ENCODE measurements around the gene TTC7B.

TTC7B gene

DNA sequence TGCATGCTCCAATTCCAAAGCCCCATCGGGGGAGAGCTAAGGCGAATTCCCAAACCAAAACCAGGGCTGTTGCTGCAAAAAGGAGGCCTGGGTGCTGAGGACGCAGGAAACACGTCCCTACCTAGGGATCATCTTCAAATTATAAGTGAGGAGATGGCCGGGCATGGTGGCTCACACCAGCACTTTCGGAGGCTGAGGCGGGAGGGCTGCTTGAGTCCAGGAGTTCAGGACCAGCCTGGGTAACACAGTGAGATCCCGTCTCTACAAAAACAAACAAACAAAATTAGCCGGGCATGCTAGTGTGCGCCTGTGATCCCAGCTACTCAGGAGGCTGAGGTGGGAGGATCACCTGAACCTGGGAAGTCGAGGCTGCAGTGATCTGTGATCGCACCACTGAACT, 276.2 kb downstream of the TTC7B start:
- WGBS (ENCODE audit: extremely low coverage, insufficient coverage, insufficient read length): no CpG with 5 or more reads among the region's 12 CpGs
- H3K79me2 ChIP-seq (ENCODE audit: control insufficient read depth, insufficient read depth, low read length, poor library complexity): no peaks in the 10 kb centered on the region
- H2BK12ac ChIP-seq (ENCODE audit: low read length): no peak overlapping the region
- no peaks in the 10 kb centered on the region for H3K79me1 ChIP-seq (ENCODE audit: low read length)
- H3K4me3 ChIP-seq (ENCODE audit: low read depth, low read length): peak overlapping the region; percentile 1
- peaks cover 9 to 22% of the 10 kb centered on the region in 2 experiments for H3K36me3 ChIP-seq (ENCODE audit: control insufficient read depth in 1 of 2, insufficient read depth in 2 of 2, low read length in 2 of 2)
- H2AFZ ChIP-seq (ENCODE audit: insufficient read depth, low read length, poor library complexity): no peak overlapping the region
- no peak overlapping the region for H4K12ac ChIP-seq (ENCODE audit: low read depth, low read length)
- no peak overlapping the region for H2AK5ac ChIP-seq (ENCODE audit: low read length)
- H3K9me3 ChIP-seq (ENCODE audit: insufficient read depth, low read depth, low read length): peaks cover 2% of the 10 kb centered on the region
- H2BK5ac ChIP-seq (ENCODE audit: low read depth, low read length, poor library complexity): no peak overlapping the region
- no peak overlapping the region for H4K91ac ChIP-seq (ENCODE audit: low read depth, low read length)
- no peak overlapping the region for H3K4me2 ChIP-seq (ENCODE audit: low read length)
- H3K23ac ChIP-seq (ENCODE audit: low read length): no peak overlapping the region
- H3K27me3 ChIP-seq (ENCODE audit: insufficient read depth, low read length): no peaks in the 10 kb centered on the region
- no peak overlapping the region for H2BK120ac ChIP-seq (ENCODE audit: insufficient read depth, low read length, poor library complexity)
- H3K18ac ChIP-seq (ENCODE audit: low read length): no peak overlapping the region
- no peak overlapping the region for H3K4ac ChIP-seq (ENCODE audit: low read depth, low read length)
- DNase-seq: no peak
- H3K4me1 ChIP-seq (ENCODE audit: control insufficient read depth in 1 of 2, insufficient read depth in 2 of 2, low read length in 2 of 2): no peaks in the 10 kb centered on the region
- no peak overlapping the region for H3K27ac ChIP-seq (ENCODE audit: low read depth, low read length)
- no peak overlapping the region for H3K9ac ChIP-seq (ENCODE audit: low read length)
- no peak overlapping the region for H3K14ac ChIP-seq (ENCODE audit: low read length)
- no peak overlapping the region for H4K8ac ChIP-seq (ENCODE audit: low read depth, low read length)

DNA sequence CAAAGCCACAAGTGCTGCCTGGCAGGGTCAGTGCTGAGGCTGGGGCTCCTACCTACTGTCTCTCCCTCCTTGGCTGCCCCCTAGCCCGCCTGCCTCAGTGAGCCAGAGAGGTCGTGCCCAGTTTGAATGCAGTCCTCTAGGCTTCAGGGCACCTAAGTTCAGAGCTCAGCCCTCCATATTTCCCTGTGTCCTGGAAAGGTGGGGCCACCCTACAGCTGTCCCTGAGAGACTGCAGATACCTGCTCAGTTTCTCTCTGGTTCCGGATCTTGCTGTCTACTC, 276.8 kb downstream of the TTC7B start:
- H2BK5ac ChIP-seq (ENCODE audit: low read depth, low read length, poor library complexity): no peak overlapping the region
- no peak overlapping the region for H3K23ac ChIP-seq (ENCODE audit: low read length)
- peaks cover under 1 to 2% of the 10 kb centered on the region in 2 experiments for H3K4me1 ChIP-seq (ENCODE audit: control insufficient read depth in 1 of 2, insufficient read depth in 2 of 2, low read length in 2 of 2)
- peaks cover 9 to 22% of the 10 kb centered on the region in 2 experiments for H3K36me3 ChIP-seq (ENCODE audit: control insufficient read depth in 1 of 2, insufficient read depth in 2 of 2, low read length in 2 of 2)
- peaks cover 2% of the 10 kb centered on the region for H3K9me3 ChIP-seq (ENCODE audit: insufficient read depth, low read depth, low read length)
- H3K4ac ChIP-seq (ENCODE audit: low read depth, low read length): no peak overlapping the region
- DNase-seq: no peak
- H2BK12ac ChIP-seq (ENCODE audit: low read length): no peak overlapping the region
- H3K4me3 ChIP-seq (ENCODE audit: low read depth, low read length): no peak overlapping the region
- H4K12ac ChIP-seq (ENCODE audit: low read depth, low read length): no peak overlapping the region
- H2AFZ ChIP-seq (ENCODE audit: insufficient read depth, low read length, poor library complexity): no peak overlapping the region
- no peak overlapping the region for H3K14ac ChIP-seq (ENCODE audit: low read length)
- H3K79me1 ChIP-seq (ENCODE audit: low read length): no peaks in the 10 kb centered on the region
- no peak overlapping the region for H3K27ac ChIP-seq (ENCODE audit: low read depth, low read length)
- H3K18ac ChIP-seq (ENCODE audit: low read length): no peak overlapping the region
- no peaks in the 10 kb centered on the region for H3K27me3 ChIP-seq (ENCODE audit: insufficient read depth, low read length)
- H2AK5ac ChIP-seq (ENCODE audit: low read length): no peak overlapping the region
- no peak overlapping the region for H3K4me2 ChIP-seq (ENCODE audit: low read length)
- WGBS (ENCODE audit: extremely low coverage, insufficient coverage, insufficient read length): no CpG with 5 or more reads among the region's 3 CpGs
- H2BK120ac ChIP-seq (ENCODE audit: insufficient read depth, low read length, poor library complexity): no peak overlapping the region
- no peak overlapping the region for H4K91ac ChIP-seq (ENCODE audit: low read depth, low read length)
- H3K79me2 ChIP-seq (ENCODE audit: control insufficient read depth, insufficient read depth, low read length, poor library complexity): no peaks in the 10 kb centered on the region
- no peak overlapping the region for H4K8ac ChIP-seq (ENCODE audit: low read depth, low read length)
- no peak overlapping the region for H3K9ac ChIP-seq (ENCODE audit: low read length)

DNA sequence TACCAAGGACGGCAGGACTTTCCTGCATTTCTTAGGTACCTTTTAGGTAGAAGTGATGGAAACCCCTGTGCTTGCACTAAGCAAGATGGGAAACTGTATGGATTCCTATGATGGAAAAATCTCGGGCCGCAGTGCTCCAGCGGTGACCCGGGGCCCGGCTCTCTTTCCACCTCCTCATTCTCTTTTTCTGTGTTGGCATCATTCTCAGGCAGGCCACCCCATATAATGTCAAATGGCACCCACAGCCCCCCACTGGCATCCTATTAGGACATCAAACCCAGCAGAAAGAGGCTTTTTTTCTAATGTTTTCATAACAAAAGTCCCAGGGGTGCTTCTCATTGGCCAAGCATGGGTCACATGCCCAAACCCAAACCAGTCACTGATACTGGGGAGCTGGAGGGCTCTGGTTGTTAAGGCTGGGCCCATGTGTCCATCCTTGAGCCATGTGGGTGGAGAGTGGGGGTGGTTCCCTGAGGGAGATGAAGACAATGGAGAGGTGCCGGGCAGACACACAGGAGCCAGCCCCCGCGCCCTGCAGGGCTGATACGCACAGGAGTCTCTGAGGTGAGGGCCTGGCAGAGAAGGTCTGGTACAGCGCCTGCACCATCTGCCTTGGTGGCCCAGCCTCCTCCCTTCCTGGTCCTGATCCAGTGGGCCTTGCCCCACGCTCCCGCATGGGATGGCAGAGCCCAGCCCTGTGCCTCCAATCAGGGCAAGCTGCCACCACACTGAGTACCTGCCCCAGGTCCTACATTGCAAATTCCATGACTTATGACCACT, 277.3 kb downstream of the TTC7B start:
- Histone ChIP-seq H3K27ac (ENCODE audit: low read depth, low read length) (no peak overlapping the region), H4K12ac (ENCODE audit: low read depth, low read length) (no peak overlapping the region), H3K4ac (ENCODE audit: low read depth, low read length) (no peak overlapping the region), H3K4me2 (ENCODE audit: low read length) (no peak overlapping the region), H3K9ac (ENCODE audit: low read length) (no peak overlapping the region), H3K18ac (ENCODE audit: low read length) (no peak overlapping the region), H3K14ac (ENCODE audit: low read length) (no peak overlapping the region), H3K9me3 (ENCODE audit: insufficient read depth, low read depth, low read length) (peaks cover 3% of the 10 kb centered on the region), H3K4me3 (ENCODE audit: low read depth, low read length) (no peak overlapping the region), H2AFZ (ENCODE audit: insufficient read depth, low read length, poor library complexity) (no peak overlapping the region), H4K8ac (ENCODE audit: low read depth, low read length) (no peak overlapping the region), H2BK5ac (ENCODE audit: low read depth, low read length, poor library complexity) (no peak overlapping the region), H2BK120ac (ENCODE audit: insufficient read depth, low read length, poor library complexity) (no peak overlapping the region), H2BK12ac (ENCODE audit: low read length) (no peak overlapping the region), H2AK5ac (ENCODE audit: low read length) (no peak overlapping the region), H3K4me1 (ENCODE audit: control insufficient read depth in 1 of 2, insufficient read depth in 2 of 2, low read length in 2 of 2) (peaks cover 6% of the 10 kb centered on the region in 2 experiments), H4K91ac (ENCODE audit: low read depth, low read length) (no peak overlapping the region), H3K23ac (ENCODE audit: low read length) (no peak overlapping the region), H3K79me2 (ENCODE audit: control insufficient read depth, insufficient read depth, low read length, poor library complexity) (no peaks in the 10 kb centered on the region), H3K27me3 (ENCODE audit: insufficient read depth, low read length) (no peaks in the 10 kb centered on the region), H3K36me3 (ENCODE audit: control insufficient read depth in 1 of 2, insufficient read depth in 2 of 2, low read length in 2 of 2) (peaks cover 9 to 21% of the 10 kb centered on the region in 2 experiments), H3K79me1 (ENCODE audit: low read length) (no peaks in the 10 kb centered on the region)
- no peak for DNase-seq
- no CpG with 5 or more reads among the region's 13 CpGs for WGBS (ENCODE audit: extremely low coverage, insufficient coverage, insufficient read length)

DNA sequence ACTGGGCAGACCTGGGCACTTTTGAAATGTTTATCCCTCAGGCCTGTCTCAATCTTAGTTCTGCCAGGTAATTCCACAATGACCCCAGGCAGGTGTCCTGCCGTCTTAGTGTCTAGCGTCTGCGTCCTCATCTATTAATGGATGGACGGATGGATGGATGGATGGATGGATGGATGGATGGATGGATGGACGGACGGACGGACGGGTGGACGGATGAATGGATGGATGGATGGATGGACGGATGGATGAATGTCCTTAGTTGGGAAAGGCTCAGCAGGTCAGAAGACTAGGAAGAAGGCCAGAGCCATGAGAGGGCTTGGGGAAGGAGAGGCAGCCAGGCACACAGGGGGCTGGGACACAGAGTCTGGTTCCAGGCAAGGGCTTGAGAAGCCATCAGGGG, 278.1 kb downstream of the TTC7B start:
- H3K18ac ChIP-seq (ENCODE audit: low read length): no peak overlapping the region

More for the DNA sequence above, 278.1 kb downstream of the TTC7B start:
- Histone ChIP-seq H3K9ac (ENCODE audit: low read length) (no peak overlapping the region), H3K27ac (ENCODE audit: low read depth, low read length) (no peak overlapping the region), H4K12ac (ENCODE audit: low read depth, low read length) (no peak overlapping the region), H3K4me3 (ENCODE audit: low read depth, low read length) (no peak overlapping the region), H3K36me3 (ENCODE audit: control insufficient read depth in 1 of 2, insufficient read depth in 2 of 2, low read length in 2 of 2) (peaks cover 9 to 17% of the 10 kb centered on the region in 2 experiments), H4K91ac (ENCODE audit: low read depth, low read length) (no peak overlapping the region), H3K14ac (ENCODE audit: low read length) (no peak overlapping the region), H3K4ac (ENCODE audit: low read depth, low read length) (no peak overlapping the region), H3K23ac (ENCODE audit: low read length) (no peak overlapping the region), H3K27me3 (ENCODE audit: insufficient read depth, low read length) (no peaks in the 10 kb centered on the region), H3K4me2 (ENCODE audit: low read length) (no peak overlapping the region), H3K9me3 (ENCODE audit: insufficient read depth, low read depth, low read length) (peaks cover 6% of the 10 kb centered on the region), H2BK5ac (ENCODE audit: low read depth, low read length, poor library complexity) (no peak overlapping the region), H2BK12ac (ENCODE audit: low read length) (no peak overlapping the region), H2AFZ (ENCODE audit: insufficient read depth, low read length, poor library complexity) (no peak overlapping the region), H3K79me2 (ENCODE audit: control insufficient read depth, insufficient read depth, low read length, poor library complexity) (no peaks in the 10 kb centered on the region), H2AK5ac (ENCODE audit: low read length) (no peak overlapping the region), H2BK120ac (ENCODE audit: insufficient read depth, low read length, poor library complexity) (no peak overlapping the region), H3K4me1 (ENCODE audit: control insufficient read depth in 1 of 2, insufficient read depth in 2 of 2, low read length in 2 of 2) (peaks cover 11% of the 10 kb centered on the region in 2 experiments), H3K79me1 (ENCODE audit: low read length) (no peaks in the 10 kb centered on the region), H4K8ac (ENCODE audit: low read depth, low read length) (no peak overlapping the region)
- no peak for DNase-seq
- WGBS (ENCODE audit: extremely low coverage, insufficient coverage, insufficient read length): no CpG with 5 or more reads among the region's 10 CpGs

All from trophoblast cell (in vitro differentiated cells and primary cell).